K562 (cell line): ENCODE results near the gene PCMTD2. TPM values are rescaled to one million over a fixed set of nuclear protein-coding genes. Genes with fewer than 3 reads are reported as not detected.

ENCODE experiments used
- ATAC-seq: fragments of 200-7000 bp; cut with Tn5 transposase; 3 replicates; pipeline ENCODE4 v1.9.1; 2020; ENCODE audit warnings: moderate library complexity
- BruUV-seq: library from RNA; stranded (reverse); fragments of 400-500 nt; replicated peaks from 2 replicates; lab custom pipeline; 2021; lab: Mats Ljungman, UMichigan
- CTCF ChIA-PET: fragments of 300-600 bp; formaldehyde crosslinking; extraction: SDS; loops from one replicate; lab custom pipeline; 2021; ENCODE audit warnings: low intra/inter-chr PET ratio; lab: Yijun Ruan, JAX
- POLR2A ChIA-PET: fragments of 300-600, 350-650 bp; sonication (Branson Sonifier 250); formaldehyde crosslinking; extraction: SDS; loops from one replicate; lab custom pipeline; 2021; ENCODE audit warnings: antibody characterized with exemption, inconsistent platforms; lab: Yijun Ruan, JAX
- DNase-seq, 4 experiments: peaks; one replicate each; pipeline versions ENCODE4 v3.0.0 to v3.0.0-alpha.2; 2011 to 2018; ENCODE audit warnings: low spot score in 3 of 4, mixed read lengths in 3 of 4; ENCODE audit errors: extremely low read depth in 1 of 4
- FAIRE-seq: peaks from 2 replicates; lab custom pipeline; 2011; peaks lifted over from hg19 to GRCh38; lab: Jason Lieb, UNC
- H2AFZ ChIP-seq: 2 replicates; pipeline ENCODE4 v1.6.0; 2011; ENCODE audit warnings: low read depth, low read length, control low read depth, inconsistent platforms
- H3K27ac ChIP-seq: fragments of 200-600 bp; 3 replicates; pipeline ENCODE4 v1.8.0; 2011; ENCODE audit warnings: low read depth, mild to moderate bottlenecking, control low read depth, inconsistent platforms, low read length, moderate library complexity, mixed read lengths; ENCODE audit errors: extremely low read depth
- H3K27me3 ChIP-seq, 2 experiments: fragments of 300-600 bp in 1 of 2; 2 replicates in 1 of 2; 3 replicates in 1 of 2; pipeline versions ENCODE4 v1.6.0 to v1.8.0; 2011; ENCODE audit warnings: inconsistent platforms in 2 of 2, low read length in 2 of 2, mild to moderate bottlenecking in 1 of 2, mixed read lengths in 1 of 2, moderate library complexity in 1 of 2; ENCODE audit not compliant: control insufficient read depth in 2 of 2, insufficient read depth in 2 of 2
- H3K36me3 ChIP-seq: fragments of 300-600 bp; 3 replicates; pipeline ENCODE4 v1.8.0; 2011; ENCODE audit warnings: mild to moderate bottlenecking, low read length, inconsistent platforms; ENCODE audit not compliant: control insufficient read depth, insufficient read depth
- H3K4me1 ChIP-seq, 2 experiments: fragments of 200-600 bp in 1 of 2; replicated peaks in 1 of 2; 2 replicates in 1 of 2; 3 replicates in 1 of 2; pipeline versions ENCODE4 v1.5.1 to v1.8.0; 2011; ENCODE audit warnings: inconsistent platforms in 2 of 2, low read length in 2 of 2, mild to moderate bottlenecking in 1 of 2, mixed read lengths in 1 of 2, moderate library complexity in 1 of 2; ENCODE audit not compliant: control insufficient read depth in 2 of 2, insufficient read depth in 2 of 2
- H3K4me2 ChIP-seq: 2 replicates; pipeline ENCODE4 v1.6.1; 2011; ENCODE audit warnings: low read length, control low read depth, inconsistent platforms, mixed read lengths; ENCODE audit not compliant: insufficient read depth
- H3K4me3 ChIP-seq: fragments of 200-600 bp; sonication (generic), shearing (Covaris generic); 2 replicates; pipeline ENCODE4 v1.5.1; 2016; ENCODE audit warnings: control low read depth, inconsistent platforms
- H3K79me2 ChIP-seq: fragments of 200-600 bp; 3 replicates; pipeline ENCODE4 v1.8.0; 2011; ENCODE audit warnings: low read length, inconsistent platforms; ENCODE audit not compliant: control insufficient read depth, insufficient read depth
- H3K9ac ChIP-seq, 2 experiments: 2 replicates each; pipeline versions ENCODE4 v1.6.0 to v1.6.1; 2011; ENCODE audit warnings: low read depth in 2 of 2, low read length in 2 of 2, control low read depth in 1 of 2, inconsistent platforms in 1 of 2, mild to moderate bottlenecking in 1 of 2, mixed read lengths in 1 of 2; ENCODE audit not compliant: insufficient read depth in 1 of 2
- H3K9me1 ChIP-seq: one replicate; pipeline ENCODE4 v1.6.0; 2011; ENCODE audit warnings: inconsistent platforms, mild to moderate bottlenecking, low read length, moderate library complexity; ENCODE audit not compliant: control insufficient read depth, insufficient read depth
- H3K9me3 ChIP-seq: replicated peaks from 2 replicates; pipeline ENCODE4 v1.5.1; 2011; ENCODE audit warnings: low read depth, low read length, inconsistent platforms; ENCODE audit not compliant: control insufficient read depth, insufficient read depth
- H4K20me1 ChIP-seq: replicated peaks from 2 replicates; pipeline ENCODE4 v1.6.1; 2011; ENCODE audit warnings: low read length, inconsistent platforms, mixed read lengths; ENCODE audit not compliant: control insufficient read depth, insufficient read depth
- CBFA2T2 ChIP-seq: fragments of 450-650 bp; conservative IDR thresholded peaks from 2 replicates; pipeline ENCODE4 v1.6.1; 2017; ENCODE audit warnings: mild to moderate bottlenecking
- CBX1 ChIP-seq: sonication (generic); IDR thresholded peaks from 2 replicates; pipeline ENCODE4 v1.6.1; 2016; ENCODE audit warnings: antibody characterized with exemption, low read depth, mild to moderate bottlenecking
- EHMT2 ChIP-seq: fragments of 450-650 bp; IDR thresholded peaks from 2 replicates; pipeline ENCODE4 v1.6.1; 2018; ENCODE audit warnings: antibody characterized with exemption
- NFE2 ChIP-seq: IDR thresholded peaks from 2 replicates; pipeline ENCODE4 v1.6.1; 2014; ENCODE audit warnings: antibody characterized with exemption, low read depth
- PYGO2 ChIP-seq: fragments of 450-650 bp; IDR thresholded peaks from 2 replicates; pipeline ENCODE4 v1.6.1; 2016; ENCODE audit warnings: mild to moderate bottlenecking, missing genetic modification characterization, moderate library complexity, missing compliant biosample characterization
- SPI1 ChIP-seq: IDR thresholded peaks from 2 replicates; pipeline ENCODE4 v1.6.1; 2011; ENCODE audit warnings: low read depth, low read length, control low read depth, borderline replicate concordance
- SUPT5H ChIP-seq: fragments of 450-650 bp; IDR thresholded peaks from 2 replicates; pipeline ENCODE4 v1.6.1; 2016
- XRCC5 ChIP-seq: fragments of 200-400 bp; formaldehyde crosslinking; IDR thresholded peaks from 2 replicates; pipeline ENCODE4 v1.6.1; 2017; ENCODE audit warnings: low read depth, mild to moderate bottlenecking, low read length
- WGBS: fragments of 100-300 bp; shearing (Covaris generic); methylation state at CpG from one replicate; pipeline ENCODE4 v1.1.6; 2016; ENCODE audit warnings: low coverage, mixed read lengths; ENCODE audit not compliant: insufficient coverage; ENCODE audit errors: missing lambda C conversion rate; 5-methylcytosine and 5-hydroxymethylcytosine counted together
- in situ Hi-C: fragments of 300-500 bp; cut with MboI; formaldehyde crosslinking; loops from 4 replicates; pipeline ENCODE4 v1.15.0; 2018; ENCODE audit warnings: inconsistent platforms, mixed read lengths
- intact Hi-C: fragments of 100-400 bp; cut with micrococcal nuclease; formaldehyde crosslinking; loops from 2 replicates; pipeline ENCODE4 v1.14.2; 2022
- polyA plus RNA-seq, 8 experiments: library from polyadenylated mRNA; depleted of rRNA in 4 of 8; stranded (reverse) in 5 of 8; unstranded in 3 of 8; fragments of >200 nt; fragmentation: Nextera tagmentation in 2 of 8; fragmentation: Illumina TruSeq in 1 of 8; extraction: Ambion mirVana in 2 of 8; extraction: Trizol in 1 of 8; gene quantifications; 2 replicates each; pipeline versions ENCODE4 v1.2.1 to v1.2.3, GENCODE V29; 2011 to 2014; ENCODE audit warnings: inconsistent platforms in 1 of 8, missing spikeins in 1 of 8
- total RNA-seq, 7 experiments: library from RNA; depleted of rRNA in 6 of 7; stranded (reverse); fragments of >200 nt in 6 of 7; fragmentation: Illumina TruSeq in 2 of 7; extraction: Trizol in 2 of 7; gene quantifications; 2 replicates each; pipeline versions ENCODE4 v1.2.1 to v1.2.3, GENCODE V29; 2011 to 2021; ENCODE audit warnings: low replicate concordance in 1 of 7

PCMTD2 gene
- total and polyA plus RNA-seq, 9 of the 15 experiments (the other 6 are each of a cell fraction or from before 2014, with no cell fraction given): 11.3 to 49.3 (median 28.4) TPM

- FAIRE-seq: no peak
- in situ Hi-C loops (no loop called here), intact Hi-C loops (no loop called here)
- Histone ChIP-seq H3K36me3 (no peaks in the 10 kb centered on the region), H3K9me3 (no peaks in the 10 kb centered on the region), H2AFZ (no peak overlapping the region), H3K9ac (no peak overlapping the region), H3K4me3 (no peak overlapping the region), H3K79me2 (no peaks in the 10 kb centered on the region), H3K4me1 (peaks cover 39 to 50% of the 10 kb centered on the region in 2 experiments; a peak in 4 of 5 replicates), H3K4me2 (no peak overlapping the region), H3K27ac (no peak overlapping the region), H4K20me1 (peaks cover 5% of the 10 kb centered on the region; the same call in 1 of the 2 replicates), H3K9me1 (no peaks in the 10 kb centered on the region)
- no peak for DNase-seq
- POLR2A ChIA-PET: interaction anchor here (0.7 to 1.3 kb wide), 4 partner anchors 11 to 64 kb away, joined by 3 read pairs; no protein-coding TSS in a partner anchor
- WGBS: 41% methylated on average over 11 of the region's 11 CpGs
- BruUV-seq: no TSS peak
- CTCF ChIA-PET: interaction anchor here (0.6 kb wide), 1 partner anchor 1025 kb away, joined by 3 read pairs; no protein-coding TSS in a partner anchor
- ATAC-seq: no peak
- no peak for TF ChIP-seq XRCC5
- no peak for TF ChIP-seq CBFA2T2
- no peak for TF ChIP-seq PYGO2
- TF ChIP-seq CBX1: no peak
- TF ChIP-seq NFE2: no peak
- no peak for TF ChIP-seq SUPT5H
- no peak for TF ChIP-seq EHMT2
- TF ChIP-seq SPI1: no peak
- TF ChIP-seq, all 486 proteins: peak for 0
- H3K27me3 ChIP-seq: peaks cover 24 to 53% of the 10 kb centered on the region in 2 experiments
Observed at GRCh38 chr20:64216910-64217309, 38.6 kb upstream of the PCMTD2 start.
